Spleen (tissue), 11 donors: ENCODE data around the gene BIRC5. TPM values are rescaled to one million over a fixed set of nuclear protein-coding genes. Genes with fewer than 3 reads are reported as not detected.

ENCODE experiments used
- DNase-seq: peaks from one replicate; pipeline ENCODE4 v3.0.0-alpha.2; 2020
- H3K27ac ChIP-seq, 8 donors: fragments of 200-600 bp; sonication (generic) in 7 of 8; 1 replicate in 4 of 8; 2 replicates in 4 of 8; pipeline versions ENCODE4 v1.5.0 to v1.8.0; 2016 to 2021; ENCODE audit warnings: inconsistent platforms in 4 of 8, mild to moderate bottlenecking in 4 of 8, moderate library complexity in 1 of 8
- H3K27me3 ChIP-seq, 7 donors: fragments of 200-600 bp; sonication (generic) in 6 of 7; replicated peaks in 1 of 7; 1 replicate in 4 of 7; 2 replicates in 3 of 7; pipeline versions ENCODE4 v1.5.0 to v1.8.0; 2016 to 2021; ENCODE audit warnings: inconsistent platforms in 3 of 7, mild to moderate bottlenecking in 1 of 7
- H3K36me3 ChIP-seq, 6 donors: fragments of 200-600 bp; sonication (generic) in 5 of 6; 1 replicate in 4 of 6; 2 replicates in 2 of 6; pipeline versions ENCODE4 v1.5.0 to v1.8.0; 2016 to 2021; ENCODE audit warnings: inconsistent platforms in 2 of 6
- H3K4me1 ChIP-seq, 6 donors: fragments of 200-600 bp; sonication (generic) in 5 of 6; 1 replicate in 3 of 6; 2 replicates in 3 of 6; pipeline versions ENCODE4 v1.5.0 to v1.8.0; 2016 to 2021; ENCODE audit warnings: inconsistent platforms in 3 of 6
- H3K4me3 ChIP-seq, 8 donors: fragments of 200-600 bp; sonication (generic) in 7 of 8; 1 replicate in 4 of 8; 2 replicates in 4 of 8; pipeline versions ENCODE4 v1.5.0 to v1.8.0; 2016 to 2021; ENCODE audit warnings: inconsistent platforms in 4 of 8, mild to moderate bottlenecking in 4 of 8, moderate library complexity in 2 of 8
- H3K9me3 ChIP-seq, 8 donors: fragments of 200-600 bp; sonication (generic) in 7 of 8; 1 replicate in 4 of 8; 2 replicates in 4 of 8; pipeline versions ENCODE4 v1.5.0 to v1.8.0; 2016 to 2021; ENCODE audit warnings: inconsistent platforms in 4 of 8
- POLR2A ChIP-seq, 3 donors: fragments of 450-650 bp; IDR thresholded peaks; one replicate each; pipeline ENCODE4 v1.5.1; 2017; ENCODE audit warnings: antibody characterized with exemption in 3 of 3, mild to moderate bottlenecking in 1 of 3
- POLR2AphosphoS5 ChIP-seq, 3 donors: sonication (generic); formaldehyde crosslinking; IDR thresholded peaks; one replicate each; pipeline ENCODE4 v1.5.1; 2017; ENCODE audit warnings: antibody characterized with exemption in 3 of 3
- WGBS, 5 donors: extraction: QIAGEN DNeasy Blood & Tissue Kit in 3 of 5; methylation state at CpG; one replicate each; pipeline versions ENCODE4 v1.1.5 to v1.1.7; 2013 to 2018; 5-methylcytosine and 5-hydroxymethylcytosine counted together
- intact Hi-C: fragments of 100-400 bp; cut with DNase I; formaldehyde crosslinking; loops from one replicate; pipeline ENCODE4 v1.15.0; 2023; ENCODE audit warnings: low total_unique reads
- polyA plus RNA-seq, 3 donors: library from polyadenylated mRNA; stranded (reverse); fragments of 200-250 nt; gene quantifications; one replicate each; pipeline ENCODE4 v1.2.1, GENCODE V29; 2013
- total RNA-seq, 7 donors: library from RNA; depleted of rRNA in 3 of 7; stranded (reverse); fragments of >200 nt in 3 of 7; fragmentation: NEBNext Ultra II Directional in 4 of 7; extraction: Animal tissue kit (Norgen Biotek cat#: 25700) in 4 of 7; gene quantifications; one replicate each; pipeline versions ENCODE4 v1.1.0 to v1.2.1, GENCODE V29; 2016 to 2021
- TF ChIP-seq, protein P1 (sequence below), 11 experiments: fragments of 200-600 bp in 7 of 11; fragments of 450-650 bp in 4 of 11; sonication (generic) in 4 of 11; IDR thresholded peaks in 8 of 11; conservative IDR thresholded peaks in 3 of 11; 1 replicate in 7 of 11; 2 replicates in 4 of 11; pipeline versions ENCODE4 v1.4.0 to v1.8.0; 2016 to 2021; ENCODE audit warnings: antibody characterized with exemption in 11 of 11, inconsistent platforms in 4 of 11, mild to moderate bottlenecking in 1 of 11
- donor health status: healthy with polysubstance abuse.
- donor health status: DM: no; HTN: no; CAD: no; lungs with moderate emphysema.
- donor health status: DM: no; HTN: no; CAD: no.
- donor health status: Bipolar disorder and iron deficiency.
- donor health status: healthy.
- donor health status: DM: no; HTN: no; CAD: no.
- donor health status: DM: yes; HTN: yes; CAD: no.

BIRC5 gene
- total and polyA plus RNA-seq, 10 donors, result 2.1 to 11.9 (median 6.7) TPM

DNA sequence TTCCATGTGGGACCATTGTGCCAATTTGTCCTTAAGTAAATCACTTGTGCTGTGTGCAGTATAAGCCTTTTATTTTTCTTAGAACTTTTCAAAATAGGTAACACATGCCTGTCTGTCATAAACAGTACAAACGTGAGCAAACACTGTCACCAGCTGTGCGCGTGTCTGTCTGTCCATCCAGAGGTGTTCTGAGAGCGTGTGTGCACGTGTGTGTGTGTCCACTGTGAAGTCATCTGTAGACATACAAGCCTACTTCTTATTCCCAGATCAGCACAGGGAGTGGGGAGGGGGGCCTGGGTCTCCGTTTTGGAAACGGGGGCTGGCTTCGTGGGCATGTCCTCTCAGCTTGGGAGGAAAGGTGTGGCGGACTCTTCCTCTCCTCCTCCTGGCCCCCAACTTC lies 26.8 kb downstream of the BIRC5 start:
- WGBS, 5 donors, result 79 to 95% (median 88%) methylated on average over 9 of the region's 9 CpGs
- intact Hi-C loops, result no loop called here
- Histone ChIP-seq H3K36me3 (no peaks in the 10 kb centered on the region), H3K4me3 (no peak overlapping the region), H3K9me3 (no peaks in the 10 kb centered on the region), H3K27ac (no peak overlapping the region), H3K4me1 (peaks cover 3 to 40% (median 15%) of the 10 kb centered on the region in 6 donors), H3K27me3 (no peaks in the 10 kb centered on the region)
- no peak for TF ChIP-seq POLR2A (IDR thresholded peaks at IDR 0.05)
- TF ChIP-seq, protein P1, sequence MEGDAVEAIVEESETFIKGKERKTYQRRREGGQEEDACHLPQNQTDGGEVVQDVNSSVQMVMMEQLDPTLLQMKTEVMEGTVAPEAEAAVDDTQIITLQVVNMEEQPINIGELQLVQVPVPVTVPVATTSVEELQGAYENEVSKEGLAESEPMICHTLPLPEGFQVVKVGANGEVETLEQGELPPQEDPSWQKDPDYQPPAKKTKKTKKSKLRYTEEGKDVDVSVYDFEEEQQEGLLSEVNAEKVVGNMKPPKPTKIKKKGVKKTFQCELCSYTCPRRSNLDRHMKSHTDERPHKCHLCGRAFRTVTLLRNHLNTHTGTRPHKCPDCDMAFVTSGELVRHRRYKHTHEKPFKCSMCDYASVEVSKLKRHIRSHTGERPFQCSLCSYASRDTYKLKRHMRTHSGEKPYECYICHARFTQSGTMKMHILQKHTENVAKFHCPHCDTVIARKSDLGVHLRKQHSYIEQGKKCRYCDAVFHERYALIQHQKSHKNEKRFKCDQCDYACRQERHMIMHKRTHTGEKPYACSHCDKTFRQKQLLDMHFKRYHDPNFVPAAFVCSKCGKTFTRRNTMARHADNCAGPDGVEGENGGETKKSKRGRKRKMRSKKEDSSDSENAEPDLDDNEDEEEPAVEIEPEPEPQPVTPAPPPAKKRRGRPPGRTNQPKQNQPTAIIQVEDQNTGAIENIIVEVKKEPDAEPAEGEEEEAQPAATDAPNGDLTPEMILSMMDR (IDR thresholded peaks at IDR 0.05 in 8 of 11, conservative IDR thresholded peaks at IDR 0.05 in 3 of 11), result no peak
- TF ChIP-seq POLR2AphosphoS5 (IDR thresholded peaks at IDR 0.05), result no peak
- no peak for DNase-seq

DNA sequence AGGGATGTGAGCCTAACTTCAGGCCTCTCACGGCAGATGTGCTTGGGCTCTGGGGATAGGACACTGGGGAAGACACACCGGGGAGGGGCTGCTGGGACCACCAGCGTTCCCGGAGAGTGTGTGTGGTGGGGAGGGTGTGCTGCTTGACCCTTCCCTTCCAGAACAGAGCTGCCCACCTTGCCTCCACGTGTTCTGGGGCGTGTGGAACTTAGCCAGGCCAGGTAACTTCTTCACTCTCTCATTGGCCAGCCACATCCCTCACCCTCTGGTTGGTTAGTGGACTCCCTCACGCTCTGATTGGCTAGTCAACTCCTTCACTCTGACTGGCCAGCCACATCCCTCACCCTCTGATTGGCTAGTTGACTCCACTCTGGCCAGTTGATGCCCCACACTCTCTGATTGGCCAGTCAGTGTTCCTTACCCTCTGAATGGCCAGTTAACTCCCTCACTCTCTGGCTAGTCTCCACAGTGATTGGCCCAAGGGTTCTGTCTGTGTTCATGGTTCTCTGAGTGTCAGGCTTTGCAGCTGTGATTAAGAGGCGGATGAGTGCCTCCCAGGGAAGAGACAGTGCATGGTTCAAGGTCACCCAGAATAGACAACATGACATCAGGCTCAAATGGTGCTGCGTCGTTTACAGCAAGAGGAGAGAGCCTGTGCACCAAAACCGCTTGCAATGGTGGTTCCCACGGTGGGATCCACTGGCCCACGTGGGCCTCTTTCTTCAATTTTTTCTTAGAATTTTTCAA lies 27.4 kb downstream of the BIRC5 start:
- no peaks in the 10 kb centered on the region for H3K9me3 ChIP-seq
- H3K4me1 ChIP-seq, result peaks cover 3 to 40% (median 15%) of the 10 kb centered on the region in 6 donors
- 74 to 91% (median 79%) methylated on average over 12 to 13 of the region's 13 CpGs for whole genome bisulfite sequencing, 5 donors
- DNase-seq, result no peak
- no peaks in the 10 kb centered on the region for H3K36me3 ChIP-seq
- H3K4me3 ChIP-seq, result no peak overlapping the region
- H3K27me3 ChIP-seq, result no peaks in the 10 kb centered on the region
- TF ChIP-seq, protein P1 (IDR thresholded peaks at IDR 0.05 in 8 of 11, conservative IDR thresholded peaks at IDR 0.05 in 3 of 11), result no peak
- TF ChIP-seq POLR2A (IDR thresholded peaks at IDR 0.05) (no peak), POLR2AphosphoS5 (IDR thresholded peaks at IDR 0.05) (no peak)
- intact Hi-C loops, result no loop called here
- no peak overlapping the region for H3K27ac ChIP-seq

DNA sequence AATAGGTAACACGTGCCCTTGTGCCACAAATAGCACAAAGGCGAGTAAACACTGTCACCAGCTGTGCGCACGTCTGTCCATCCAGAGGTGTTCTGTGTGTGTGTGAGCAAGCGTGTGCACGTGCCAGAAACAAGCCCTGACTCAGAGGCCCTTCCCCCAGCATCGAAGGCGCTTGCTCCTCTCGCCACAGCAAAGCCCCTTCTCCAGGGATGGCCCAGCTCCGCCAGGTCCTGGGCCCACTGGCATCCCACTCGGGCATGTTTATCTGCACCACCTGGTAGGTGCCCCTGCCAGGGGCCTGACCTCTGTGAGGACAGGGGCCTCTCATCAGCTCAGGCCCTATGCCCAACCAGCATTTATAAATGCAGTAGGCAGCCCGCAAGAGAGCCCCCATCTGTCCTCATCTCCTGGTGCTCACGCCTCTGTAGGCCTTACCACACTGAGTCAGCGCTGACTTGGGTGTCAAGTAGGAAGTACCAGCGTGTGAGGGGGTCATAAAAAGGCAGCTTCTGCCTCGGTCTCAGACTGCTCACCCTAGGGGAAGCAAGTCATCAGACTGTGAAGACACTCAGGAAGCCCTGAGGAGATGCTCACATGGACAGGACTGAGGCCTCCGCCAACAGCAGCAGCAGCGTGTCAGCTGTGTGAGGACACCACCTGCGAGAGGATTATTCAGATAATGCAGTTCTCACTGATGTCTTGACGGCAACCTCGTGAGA lies 28.1 kb downstream of the BIRC5 start:
- no peak for DNase-seq
- 66 to 79% (median 69%) methylated on average over 13 to 21 of the region's 21 CpGs for WGBS, 5 donors
- H3K27ac ChIP-seq, result peak overlapping the region in 5 of 8 donors; percentile 20 to 54 (median 41)

DNA sequence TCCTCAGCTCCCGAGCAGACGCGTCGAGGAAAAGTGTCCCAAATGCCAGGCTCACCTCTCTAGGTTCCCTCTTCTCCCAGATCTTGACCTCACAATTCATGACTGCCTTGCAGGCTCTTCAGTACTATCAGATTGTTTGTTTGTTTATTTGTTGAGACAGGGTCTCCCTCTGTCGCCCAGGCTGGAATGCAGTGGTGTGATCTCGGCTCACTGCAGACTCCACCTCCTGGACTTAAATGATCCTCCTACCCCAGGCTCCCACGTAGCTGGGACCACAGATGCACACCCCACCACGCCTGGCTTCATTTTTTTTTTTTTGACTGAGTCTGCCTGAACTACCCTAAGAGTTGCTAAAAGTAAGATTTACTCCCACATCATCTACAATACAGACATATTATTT lies 33.3 kb downstream of the BIRC5 start:
- intact Hi-C loops, result no loop called here
- no peaks in the 10 kb centered on the region for H3K36me3 ChIP-seq
- H3K4me3 ChIP-seq, result no peak overlapping the region
- H3K4me1 ChIP-seq, result peaks cover 16 to 52% (median 28%) of the 10 kb centered on the region in 6 donors
- WGBS, 5 donors, result 85 to 90% (median 89%) methylated on average over 8 of the region's 8 CpGs
- TF ChIP-seq, protein P1 (IDR thresholded peaks at IDR 0.05 in 8 of 11, conservative IDR thresholded peaks at IDR 0.05 in 3 of 11), result no peak
- TF ChIP-seq POLR2A (IDR thresholded peaks at IDR 0.05), result no peak
- TF ChIP-seq POLR2AphosphoS5 (IDR thresholded peaks at IDR 0.05), result no peak
- no peak for DNase-seq
- no peaks in the 10 kb centered on the region for H3K9me3 ChIP-seq
- peak overlapping the region in 2 of 8 donors; percentile 37 to 84 for H3K27ac ChIP-seq
- no peaks in the 10 kb centered on the region for H3K27me3 ChIP-seq

More for the DNA sequence above, 28.1 kb downstream of the BIRC5 start:
- intact Hi-C loops, result no loop called here
- Histone ChIP-seq H3K9me3 (no peaks in the 10 kb centered on the region), H3K4me1 (peaks cover 3 to 35% (median 15%) of the 10 kb centered on the region in 6 donors), H3K27me3 (no peaks in the 10 kb centered on the region), H3K36me3 (no peaks in the 10 kb centered on the region), H3K4me3 (no peak overlapping the region)
- TF ChIP-seq POLR2AphosphoS5 (IDR thresholded peaks at IDR 0.05), result peak in 2 of 3 donors; percentile 46 to 60
- TF ChIP-seq POLR2A (IDR thresholded peaks at IDR 0.05), result no peak
